ENCODE measurements around the gene AQP12A. TPM values are rescaled to one million over a fixed set of nuclear protein-coding genes. Genes with fewer than 3 reads are reported as not detected.
"Not testable (repeated sequence)": the region's sequence is repeated elsewhere in the genome, so short reads cannot be mapped to it uniquely, and the experiment has no call there.

Gene AQP12A
- total RNA-seq, 1 donor from 2014 or later: not detected

- H3K4me3 ChIP-seq: no peak overlapping the region
- H3K4me1 ChIP-seq: no peaks in the 10 kb centered on the region
- peaks cover 26% of the 10 kb centered on the region for H3K27me3 ChIP-seq
- H3K36me3 ChIP-seq: no peaks in the 10 kb centered on the region
- no peak for TF ChIP-seq CTCF (IDR thresholded peaks at IDR 0.05)
- no peak for DNase-seq
- intact Hi-C loops (cut with DNase I): no loop called here
- ATAC-seq: no peak
- no peak overlapping the region for H3K27ac ChIP-seq
- no peaks in the 10 kb centered on the region for H3K9me3 ChIP-seq
These were observed 41.3 kb upstream of the AQP12A start for GRCh38 chr2:240650254-240650965.

GRCh38 chr2:240651185-240651584, 40.5 kb upstream of the AQP12A start:
- ATAC-seq (no peak), DNase-seq (no peak)
- Histone ChIP-seq H3K4me1 (peaks cover 4% of the 10 kb centered on the region), H3K27ac (no peak overlapping the region), H3K4me3 (no peak overlapping the region), H3K27me3 (peaks cover 18% of the 10 kb centered on the region), H3K9me3 (no peaks in the 10 kb centered on the region), H3K36me3 (no peaks in the 10 kb centered on the region)
- no peak for TF ChIP-seq CTCF (IDR thresholded peaks at IDR 0.05)
- intact Hi-C loops (cut with DNase I): no loop called here

GRCh38 chr2:240655931-240656886, 35.5 kb upstream of the AQP12A start:
- no peak overlapping the region for H3K4me3 ChIP-seq
- ATAC-seq: peak; percentile 66
- no peak for TF ChIP-seq CTCF (IDR thresholded peaks at IDR 0.05)
- intact Hi-C loops (cut with DNase I): no loop called here
- no peak overlapping the region for H3K27ac ChIP-seq
- no peaks in the 10 kb centered on the region for H3K36me3 ChIP-seq
- H3K4me1 ChIP-seq: peaks cover 4% of the 10 kb centered on the region
- no peak for DNase-seq
- no peaks in the 10 kb centered on the region for H3K27me3 ChIP-seq
- H3K9me3 ChIP-seq: no peaks in the 10 kb centered on the region

GRCh38 chr2:240659883-240660282, 31.8 kb upstream of the AQP12A start:
- H3K27me3 ChIP-seq; H3K4me1 ChIP-seq; H3K27ac ChIP-seq; H3K4me3 ChIP-seq; DNase-seq; H3K36me3 ChIP-seq; H3K9me3 ChIP-seq; intact Hi-C loops (cut with DNase I); ATAC-seq: not testable (repeated sequence)

- H3K4me1 ChIP-seq: no peaks in the 10 kb centered on the region
- intact Hi-C loops (cut with DNase I): no loop called here
- no peaks in the 10 kb centered on the region for H3K27me3 ChIP-seq
- no peak for DNase-seq
- H3K4me3 ChIP-seq: no peak overlapping the region
- no peak for ATAC-seq
- TF ChIP-seq CTCF (IDR thresholded peaks at IDR 0.05): no peak
- H3K36me3 ChIP-seq: no peaks in the 10 kb centered on the region
- no peak overlapping the region for H3K27ac ChIP-seq
- no peaks in the 10 kb centered on the region for H3K9me3 ChIP-seq
These were observed 29.0 kb upstream of the AQP12A start for GRCh38 chr2:240662681-240663080.

Data from upper lobe of right lung (tissue), 1 donor.